K562 (cell line): ENCODE data around the gene SMAGP. TPM values are rescaled to one million over a fixed set of nuclear protein-coding genes. Genes with fewer than 3 reads are reported as not detected.

Experiments used
- SLC30A9 ChIP-seq: fragments of 250-450 bp; sonication (Bioruptor Pico); IDR thresholded peaks from 2 replicates; pipeline ENCODE4 v1.8.0; 2022; ENCODE audit warnings: mild to moderate bottlenecking, moderate library complexity
- polyA plus RNA-seq, 8 experiments: library from polyadenylated mRNA; depleted of rRNA in 4 of 8; stranded (reverse) in 5 of 8; unstranded in 3 of 8; fragments of >200 nt; fragmentation: Nextera tagmentation in 2 of 8; fragmentation: Illumina TruSeq in 1 of 8; extraction: Ambion mirVana in 2 of 8; extraction: Trizol in 1 of 8; gene quantifications; 2 replicates each; pipeline versions ENCODE4 v1.2.1 to v1.2.3, GENCODE V29; 2011 to 2014; ENCODE audit warnings: inconsistent platforms in 1 of 8, missing spikeins in 1 of 8
- total RNA-seq, 7 experiments: library from RNA; depleted of rRNA in 6 of 7; stranded (reverse); fragments of >200 nt in 6 of 7; fragmentation: Illumina TruSeq in 2 of 7; extraction: Trizol in 2 of 7; gene quantifications; 2 replicates each; pipeline versions ENCODE4 v1.2.1 to v1.2.3, GENCODE V29; 2011 to 2021; ENCODE audit warnings: low replicate concordance in 1 of 7
- TF ChIP-seq, protein P1 (sequence below), 2 experiments: fragments of 450-650 bp in 1 of 2; sonication (generic) in 1 of 2; formaldehyde crosslinking in 1 of 2; IDR thresholded peaks; 2 replicates each; pipeline versions ENCODE4 v1.7.1 to v1.9.0; 2016 to 2022; ENCODE audit warnings: inconsistent platforms in 1 of 2, mild to moderate bottlenecking in 1 of 2, missing genetic modification reagents in 1 of 2
- TF ChIP-seq, protein P2 (sequence below): fragments of 450-650 bp; IDR thresholded peaks from 2 replicates; pipeline ENCODE4 v1.6.1; 2016; ENCODE audit warnings: mild to moderate bottlenecking, moderate library complexity

SMAGP gene
- total and polyA plus RNA-seq, 9 of the 15 experiments (the other 6 are each of a cell fraction or from before 2014, with no cell fraction given): 23.1 to 62.3 (median 29.9) TPM

DNA sequence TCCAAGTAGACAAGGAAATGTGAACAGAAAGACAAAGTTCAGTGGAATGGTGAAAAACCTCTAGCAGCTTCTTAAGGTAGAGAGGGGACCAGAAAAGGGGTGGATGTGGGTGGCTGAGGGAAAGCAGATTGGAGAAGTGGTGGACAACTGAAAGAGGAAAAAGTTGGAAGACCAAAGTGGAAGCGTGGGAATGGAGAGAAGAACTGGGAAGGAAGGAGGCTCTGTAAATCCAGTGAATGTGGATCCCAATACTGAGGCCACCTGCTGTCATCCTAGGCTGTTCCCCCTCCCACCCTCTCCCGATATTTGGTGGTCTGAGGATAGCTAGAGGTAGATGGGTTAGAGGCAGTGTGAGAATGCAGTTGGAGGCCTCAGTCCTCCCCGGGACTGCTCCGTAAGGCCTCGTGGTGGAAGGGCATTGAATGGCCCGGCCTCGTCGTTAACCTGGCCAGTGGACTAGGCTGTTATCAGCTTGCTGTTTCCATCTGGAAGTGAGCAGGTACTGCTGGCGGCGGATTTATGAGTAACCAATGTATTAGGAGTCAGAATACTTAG lies 51.5 kb downstream of the SMAGP start (continued):
- TF ChIP-seq, protein P1, sequence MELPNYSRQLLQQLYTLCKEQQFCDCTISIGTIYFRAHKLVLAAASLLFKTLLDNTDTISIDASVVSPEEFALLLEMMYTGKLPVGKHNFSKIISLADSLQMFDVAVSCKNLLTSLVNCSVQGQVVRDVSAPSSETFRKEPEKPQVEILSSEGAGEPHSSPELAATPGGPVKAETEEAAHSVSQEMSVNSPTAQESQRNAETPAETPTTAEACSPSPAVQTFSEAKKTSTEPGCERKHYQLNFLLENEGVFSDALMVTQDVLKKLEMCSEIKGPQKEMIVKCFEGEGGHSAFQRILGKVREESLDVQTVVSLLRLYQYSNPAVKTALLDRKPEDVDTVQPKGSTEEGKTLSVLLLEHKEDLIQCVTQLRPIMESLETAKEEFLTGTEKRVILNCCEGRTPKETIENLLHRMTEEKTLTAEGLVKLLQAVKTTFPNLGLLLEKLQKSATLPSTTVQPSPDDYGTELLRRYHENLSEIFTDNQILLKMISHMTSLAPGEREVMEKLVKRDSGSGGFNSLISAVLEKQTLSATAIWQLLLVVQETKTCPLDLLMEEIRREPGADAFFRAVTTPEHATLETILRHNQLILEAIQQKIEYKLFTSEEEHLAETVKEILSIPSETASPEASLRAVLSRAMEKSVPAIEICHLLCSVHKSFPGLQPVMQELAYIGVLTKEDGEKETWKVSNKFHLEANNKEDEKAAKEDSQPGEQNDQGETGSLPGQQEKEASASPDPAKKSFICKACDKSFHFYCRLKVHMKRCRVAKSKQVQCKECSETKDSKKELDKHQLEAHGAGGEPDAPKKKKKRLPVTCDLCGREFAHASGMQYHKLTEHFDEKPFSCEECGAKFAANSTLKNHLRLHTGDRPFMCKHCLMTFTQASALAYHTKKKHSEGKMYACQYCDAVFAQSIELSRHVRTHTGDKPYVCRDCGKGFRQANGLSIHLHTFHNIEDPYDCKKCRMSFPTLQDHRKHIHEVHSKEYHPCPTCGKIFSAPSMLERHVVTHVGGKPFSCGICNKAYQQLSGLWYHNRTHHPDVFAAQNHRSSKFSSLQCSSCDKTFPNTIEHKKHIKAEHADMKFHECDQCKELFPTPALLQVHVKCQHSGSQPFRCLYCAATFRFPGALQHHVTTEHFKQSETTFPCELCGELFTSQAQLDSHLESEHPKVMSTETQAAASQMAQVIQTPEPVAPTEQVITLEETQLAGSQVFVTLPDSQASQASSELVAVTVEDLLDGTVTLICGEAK (IDR thresholded peaks at IDR 0.05): peak; percentile 20; the same call in 1 of the 2 replicates
- TF ChIP-seq, protein P1 (CRISPR knock-in tag; IDR thresholded peaks at IDR 0.05): no peak
- TF ChIP-seq, protein P2, sequence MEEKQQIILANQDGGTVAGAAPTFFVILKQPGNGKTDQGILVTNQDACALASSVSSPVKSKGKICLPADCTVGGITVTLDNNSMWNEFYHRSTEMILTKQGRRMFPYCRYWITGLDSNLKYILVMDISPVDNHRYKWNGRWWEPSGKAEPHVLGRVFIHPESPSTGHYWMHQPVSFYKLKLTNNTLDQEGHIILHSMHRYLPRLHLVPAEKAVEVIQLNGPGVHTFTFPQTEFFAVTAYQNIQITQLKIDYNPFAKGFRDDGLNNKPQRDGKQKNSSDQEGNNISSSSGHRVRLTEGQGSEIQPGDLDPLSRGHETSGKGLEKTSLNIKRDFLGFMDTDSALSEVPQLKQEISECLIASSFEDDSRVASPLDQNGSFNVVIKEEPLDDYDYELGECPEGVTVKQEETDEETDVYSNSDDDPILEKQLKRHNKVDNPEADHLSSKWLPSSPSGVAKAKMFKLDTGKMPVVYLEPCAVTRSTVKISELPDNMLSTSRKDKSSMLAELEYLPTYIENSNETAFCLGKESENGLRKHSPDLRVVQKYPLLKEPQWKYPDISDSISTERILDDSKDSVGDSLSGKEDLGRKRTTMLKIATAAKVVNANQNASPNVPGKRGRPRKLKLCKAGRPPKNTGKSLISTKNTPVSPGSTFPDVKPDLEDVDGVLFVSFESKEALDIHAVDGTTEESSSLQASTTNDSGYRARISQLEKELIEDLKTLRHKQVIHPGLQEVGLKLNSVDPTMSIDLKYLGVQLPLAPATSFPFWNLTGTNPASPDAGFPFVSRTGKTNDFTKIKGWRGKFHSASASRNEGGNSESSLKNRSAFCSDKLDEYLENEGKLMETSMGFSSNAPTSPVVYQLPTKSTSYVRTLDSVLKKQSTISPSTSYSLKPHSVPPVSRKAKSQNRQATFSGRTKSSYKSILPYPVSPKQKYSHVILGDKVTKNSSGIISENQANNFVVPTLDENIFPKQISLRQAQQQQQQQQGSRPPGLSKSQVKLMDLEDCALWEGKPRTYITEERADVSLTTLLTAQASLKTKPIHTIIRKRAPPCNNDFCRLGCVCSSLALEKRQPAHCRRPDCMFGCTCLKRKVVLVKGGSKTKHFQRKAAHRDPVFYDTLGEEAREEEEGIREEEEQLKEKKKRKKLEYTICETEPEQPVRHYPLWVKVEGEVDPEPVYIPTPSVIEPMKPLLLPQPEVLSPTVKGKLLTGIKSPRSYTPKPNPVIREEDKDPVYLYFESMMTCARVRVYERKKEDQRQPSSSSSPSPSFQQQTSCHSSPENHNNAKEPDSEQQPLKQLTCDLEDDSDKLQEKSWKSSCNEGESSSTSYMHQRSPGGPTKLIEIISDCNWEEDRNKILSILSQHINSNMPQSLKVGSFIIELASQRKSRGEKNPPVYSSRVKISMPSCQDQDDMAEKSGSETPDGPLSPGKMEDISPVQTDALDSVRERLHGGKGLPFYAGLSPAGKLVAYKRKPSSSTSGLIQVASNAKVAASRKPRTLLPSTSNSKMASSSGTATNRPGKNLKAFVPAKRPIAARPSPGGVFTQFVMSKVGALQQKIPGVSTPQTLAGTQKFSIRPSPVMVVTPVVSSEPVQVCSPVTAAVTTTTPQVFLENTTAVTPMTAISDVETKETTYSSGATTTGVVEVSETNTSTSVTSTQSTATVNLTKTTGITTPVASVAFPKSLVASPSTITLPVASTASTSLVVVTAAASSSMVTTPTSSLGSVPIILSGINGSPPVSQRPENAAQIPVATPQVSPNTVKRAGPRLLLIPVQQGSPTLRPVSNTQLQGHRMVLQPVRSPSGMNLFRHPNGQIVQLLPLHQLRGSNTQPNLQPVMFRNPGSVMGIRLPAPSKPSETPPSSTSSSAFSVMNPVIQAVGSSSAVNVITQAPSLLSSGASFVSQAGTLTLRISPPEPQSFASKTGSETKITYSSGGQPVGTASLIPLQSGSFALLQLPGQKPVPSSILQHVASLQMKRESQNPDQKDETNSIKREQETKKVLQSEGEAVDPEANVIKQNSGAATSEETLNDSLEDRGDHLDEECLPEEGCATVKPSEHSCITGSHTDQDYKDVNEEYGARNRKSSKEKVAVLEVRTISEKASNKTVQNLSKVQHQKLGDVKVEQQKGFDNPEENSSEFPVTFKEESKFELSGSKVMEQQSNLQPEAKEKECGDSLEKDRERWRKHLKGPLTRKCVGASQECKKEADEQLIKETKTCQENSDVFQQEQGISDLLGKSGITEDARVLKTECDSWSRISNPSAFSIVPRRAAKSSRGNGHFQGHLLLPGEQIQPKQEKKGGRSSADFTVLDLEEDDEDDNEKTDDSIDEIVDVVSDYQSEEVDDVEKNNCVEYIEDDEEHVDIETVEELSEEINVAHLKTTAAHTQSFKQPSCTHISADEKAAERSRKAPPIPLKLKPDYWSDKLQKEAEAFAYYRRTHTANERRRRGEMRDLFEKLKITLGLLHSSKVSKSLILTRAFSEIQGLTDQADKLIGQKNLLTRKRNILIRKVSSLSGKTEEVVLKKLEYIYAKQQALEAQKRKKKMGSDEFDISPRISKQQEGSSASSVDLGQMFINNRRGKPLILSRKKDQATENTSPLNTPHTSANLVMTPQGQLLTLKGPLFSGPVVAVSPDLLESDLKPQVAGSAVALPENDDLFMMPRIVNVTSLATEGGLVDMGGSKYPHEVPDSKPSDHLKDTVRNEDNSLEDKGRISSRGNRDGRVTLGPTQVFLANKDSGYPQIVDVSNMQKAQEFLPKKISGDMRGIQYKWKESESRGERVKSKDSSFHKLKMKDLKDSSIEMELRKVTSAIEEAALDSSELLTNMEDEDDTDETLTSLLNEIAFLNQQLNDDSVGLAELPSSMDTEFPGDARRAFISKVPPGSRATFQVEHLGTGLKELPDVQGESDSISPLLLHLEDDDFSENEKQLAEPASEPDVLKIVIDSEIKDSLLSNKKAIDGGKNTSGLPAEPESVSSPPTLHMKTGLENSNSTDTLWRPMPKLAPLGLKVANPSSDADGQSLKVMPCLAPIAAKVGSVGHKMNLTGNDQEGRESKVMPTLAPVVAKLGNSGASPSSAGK: peak; percentile 81
- no peak for TF ChIP-seq SLC30A9 (CRISPR knock-in tag)
